HS-5 (cell line): ENCODE results near the gene CRLF1.
"Not testable (repeated sequence)": the region's sequence is repeated elsewhere in the genome, so short reads cannot be mapped to it uniquely, and the experiment has no call there.

ENCODE experiments used
- DNase-seq: peaks from one replicate; pipeline ENCODE4 v3.0.0-alpha.2; 2012; ENCODE audit warnings: low read depth

The CRLF1 gene

GRCh38 chr19:18608805-18609716 lies 2.5 kb upstream of the CRLF1 start:
- no peak for DNase-seq

- no peak for DNase-seq
Measured at GRCh38 chr19:18608102-18608804, 1.7 kb upstream of the CRLF1 start.

GRCh38 chr19:18607226-18608101 lies 865 bp upstream of the CRLF1 start:
- DNase-seq = no peak

GRCh38 chr19:18605546-18606280 lies 886 bp downstream of the CRLF1 start:
- no peak for DNase-seq

GRCh38 chr19:18605196-18605545 lies 1.4 kb downstream of the CRLF1 start:
- no peak for DNase-seq

GRCh38 chr19:18604820-18605159 lies 1.8 kb downstream of the CRLF1 start:
- DNase-seq = no peak

GRCh38 chr19:18603958-18604819 lies 2.4 kb downstream of the CRLF1 start:
- no peak for DNase-seq

GRCh38 chr19:18603255-18603957 lies 3.2 kb downstream of the CRLF1 start:
- DNase-seq = no peak

GRCh38 chr19:18601875-18602274 lies 4.7 kb downstream of the CRLF1 start:
- DNase-seq = no peak

GRCh38 chr19:18600692-18601397 lies 5.8 kb downstream of the CRLF1 start:
- DNase-seq = not testable (repeated sequence)

GRCh38 chr19:18599485-18599884 lies 7.1 kb downstream of the CRLF1 start:
- DNase-seq = no peak

- no peak for DNase-seq
Measured at GRCh38 chr19:18597809-18598660, 8.6 kb downstream of the CRLF1 start.

- no peak for DNase-seq
Measured at GRCh38 chr19:18596752-18597157, 9.8 kb downstream of the CRLF1 start.

- DNase-seq = no peak
Measured at GRCh38 chr19:18595475-18595874, 11.1 kb downstream of the CRLF1 start.

- no peak for DNase-seq
Measured at GRCh38 chr19:18594824-18595373, 11.7 kb downstream of the CRLF1 start.

- no peak for DNase-seq
Measured at GRCh38 chr19:18594096-18594823, 12.3 kb downstream of the CRLF1 start.

GRCh38 chr19:18593367-18594095 lies 13.1 kb downstream of the CRLF1 start:
- DNase-seq = no peak
